Middle frontal gyrus (tissue), 1 donor: Measurements from ENCODE around the gene ITGB4.

Experiments used
- DNase-seq: peaks from one replicate; pipeline ENCODE4 v3.0.0-alpha.2; 2015; ENCODE audit warnings: low spot score; ENCODE audit errors: extremely low spot score

ITGB4 gene

GRCh38 chr17:75785016-75785890, 64.0 kb downstream of the ITGB4 start:
- DNase-seq, result peak; percentile 63

GRCh38 chr17:75791254-75791653, 70.0 kb downstream of the ITGB4 start:
- no peak for DNase-seq

GRCh38 chr17:75793460-75793859, 72.2 kb downstream of the ITGB4 start:
- DNase-seq, result no peak

- no peak for DNase-seq
Observed at GRCh38 chr17:75795820-75796607, 74.8 kb downstream of the ITGB4 start.

- no peak for DNase-seq
Observed at GRCh38 chr17:75799402-75799801, 78.1 kb downstream of the ITGB4 start.

GRCh38 chr17:75803883-75804282, 82.6 kb downstream of the ITGB4 start:
- DNase-seq, result no peak

- DNase-seq, result no peak
Observed at GRCh38 chr17:75806822-75807500, 85.7 kb downstream of the ITGB4 start.
